HG03045 (cell line): ENCODE data around the gene SLC26A4.
A peak's percentile ranks its signal among the peaks of the same experiment; 100 is the strongest.

Experiments
- ATAC-seq: cut with Tn5 transposase; IDR thresholded peaks from one replicate; pipeline ENCODE4 v1.9.1; 2021; ENCODE audit warnings: mild to moderate bottlenecking, moderate library complexity; ENCODE audit not compliant: unreplicated experiment

The SLC26A4 gene

DNA sequence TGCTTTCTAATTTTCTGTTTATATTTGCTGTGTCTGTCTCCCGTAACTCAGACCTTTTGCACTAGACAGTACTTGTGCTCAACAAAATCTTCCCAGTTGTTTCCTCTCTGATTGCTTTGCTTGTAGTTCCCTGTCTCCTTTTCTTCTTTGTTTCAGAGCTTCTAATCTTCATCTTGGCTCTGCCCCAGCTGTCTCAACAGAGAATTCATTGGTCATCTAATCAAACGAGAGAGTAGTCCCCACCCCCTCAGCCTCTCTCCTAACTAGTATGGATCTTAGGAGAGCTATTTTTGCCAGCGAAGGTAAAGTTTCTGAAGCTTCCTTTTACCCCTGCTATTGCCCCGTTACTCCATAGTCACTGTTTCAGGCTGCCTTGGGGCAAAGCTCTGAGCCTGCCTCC lies 32.8 kb downstream of the SLC26A4 start:
- ATAC-seq: no peak

DNA sequence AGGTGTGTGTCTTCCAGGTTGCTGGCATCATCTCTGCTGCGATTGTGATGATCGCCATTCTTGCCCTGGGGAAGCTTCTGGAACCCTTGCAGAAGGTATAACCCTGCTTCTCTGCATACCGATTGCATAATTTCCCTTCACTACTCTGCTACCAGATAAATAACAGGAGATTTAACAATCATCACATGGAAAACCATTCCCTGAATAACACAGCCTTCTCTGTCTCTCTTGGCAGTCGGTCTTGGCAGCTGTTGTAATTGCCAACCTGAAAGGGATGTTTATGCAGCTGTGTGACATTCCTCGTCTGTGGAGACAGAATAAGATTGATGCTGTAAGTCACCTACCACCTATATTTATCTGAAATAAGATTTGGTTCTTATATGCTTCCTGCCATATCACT lies 33.8 kb downstream of the SLC26A4 start:
- no peak for ATAC-seq

DNA sequence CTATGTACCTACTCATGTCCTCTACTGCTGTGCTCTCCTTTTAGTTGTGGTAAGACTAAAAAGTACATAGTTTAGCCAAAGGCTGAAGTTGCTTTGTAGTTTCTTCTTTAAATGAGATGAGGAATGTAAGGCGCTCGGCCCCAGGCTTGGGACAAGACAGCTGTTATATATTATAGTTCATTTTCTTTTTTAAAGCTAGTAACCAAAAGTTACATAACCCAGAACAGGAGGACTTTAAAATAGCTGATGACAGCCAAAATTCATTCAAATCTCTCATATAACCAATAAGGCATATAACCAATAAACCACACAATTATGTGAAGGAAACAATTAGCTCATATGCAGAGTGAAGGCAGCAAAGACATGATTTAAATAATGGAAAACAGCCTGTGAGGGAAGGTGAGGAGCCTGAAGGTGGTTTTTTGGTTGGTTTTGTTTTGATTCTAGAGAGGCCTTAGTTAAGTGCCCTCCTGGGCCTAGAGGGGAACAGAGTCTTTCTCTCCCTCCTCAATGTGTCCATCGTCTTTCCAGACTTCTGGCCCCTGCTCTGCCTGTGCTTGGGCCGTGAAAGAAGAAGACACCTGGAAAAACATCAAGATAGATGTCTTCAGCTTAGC lies 35.8 kb downstream of the SLC26A4 start:
- ATAC-seq: no peak

DNA sequence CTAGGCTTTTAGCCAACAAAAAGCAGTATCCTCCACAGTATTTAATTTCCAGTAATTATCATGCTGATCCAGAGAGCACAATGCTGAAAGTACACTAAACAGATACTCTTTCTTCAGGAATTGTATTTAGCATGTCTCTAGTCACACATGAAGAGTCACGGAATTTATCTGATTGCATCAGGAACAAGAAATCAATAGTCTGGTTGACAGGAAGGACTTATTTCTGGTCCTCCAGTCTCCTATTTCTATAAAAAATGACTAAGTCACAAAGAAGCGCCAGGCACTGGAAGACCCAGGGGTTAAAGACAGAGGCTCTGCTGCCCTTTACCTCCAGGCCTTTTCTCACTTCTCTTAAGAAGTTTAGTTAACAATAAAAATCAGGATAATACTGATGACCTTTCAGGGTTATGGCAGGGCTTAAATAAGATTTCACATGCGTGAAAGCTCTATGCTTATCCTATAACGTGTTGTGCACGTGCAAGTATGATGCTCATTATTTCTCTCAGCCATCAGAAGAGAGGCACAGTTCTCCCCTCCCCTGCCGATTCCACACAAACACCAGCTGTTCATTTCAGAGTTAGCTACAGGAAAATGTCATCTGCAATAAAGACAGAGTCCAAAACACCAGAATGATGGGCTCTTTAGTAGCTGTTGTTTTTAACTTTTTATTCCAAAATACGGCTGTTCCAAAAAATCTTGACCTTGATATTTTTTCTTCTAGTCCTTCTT lies 36.9 kb downstream of the SLC26A4 start:
- ATAC-seq: no peak

DNA sequence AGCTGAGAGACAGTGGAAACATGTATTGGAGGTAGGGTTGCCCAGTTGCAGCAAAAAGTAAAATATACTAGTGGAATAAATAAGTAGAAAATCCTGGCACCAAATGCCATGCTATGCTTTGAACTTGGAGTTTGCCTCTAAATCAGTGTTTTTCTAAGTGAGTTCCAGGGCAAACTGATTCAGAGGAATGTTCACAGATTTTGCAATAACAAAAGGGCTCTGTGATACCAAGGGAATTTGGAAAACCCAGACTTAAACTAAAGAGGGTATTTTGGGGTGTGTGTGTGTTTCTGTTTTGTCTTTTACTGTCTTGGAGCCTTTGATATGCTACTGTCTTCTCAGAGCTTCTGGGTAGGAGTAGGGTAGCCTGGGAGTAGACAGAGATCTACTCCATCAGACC lies 39.9 kb downstream of the SLC26A4 start:
- no peak for ATAC-seq

DNA sequence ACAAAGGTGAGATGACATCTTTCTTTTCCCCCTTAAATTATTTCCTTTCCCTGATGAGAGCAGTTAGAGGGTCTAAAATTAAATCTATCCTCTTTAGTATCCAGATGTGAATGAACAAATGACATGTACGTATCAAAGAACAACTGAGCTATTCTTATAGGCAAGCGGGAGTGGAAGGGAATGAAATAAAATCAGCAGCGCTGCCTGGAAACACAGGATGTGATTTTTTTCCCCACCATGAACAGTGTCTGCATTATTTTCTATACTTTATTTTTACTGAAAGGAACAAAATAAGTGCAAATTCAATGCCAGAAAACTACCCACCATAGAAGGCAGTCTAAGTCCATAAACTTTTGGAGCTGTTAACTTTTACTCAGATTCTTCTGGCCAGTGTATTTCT lies 40.6 kb downstream of the SLC26A4 start:
- ATAC-seq: no peak

DNA sequence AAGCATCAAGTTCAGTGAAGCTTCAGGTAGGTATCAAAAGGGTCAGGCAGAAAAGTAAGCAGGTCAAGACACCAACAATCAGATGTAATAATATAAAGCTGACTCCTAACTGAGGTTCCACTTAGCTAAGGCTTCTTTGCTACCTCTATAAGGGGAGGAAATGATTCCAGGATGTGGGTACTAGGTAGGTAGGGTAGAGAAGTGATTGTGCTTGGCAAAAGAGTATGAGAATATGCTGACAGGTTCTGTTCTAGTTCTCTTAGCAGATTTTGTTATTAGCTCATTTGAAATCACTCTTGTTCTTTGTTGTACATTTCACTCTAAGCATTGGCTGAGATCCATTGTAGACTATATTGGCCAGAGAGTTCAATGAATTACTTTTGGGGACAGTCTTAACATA lies 42.6 kb downstream of the SLC26A4 start:
- no peak for ATAC-seq

DNA sequence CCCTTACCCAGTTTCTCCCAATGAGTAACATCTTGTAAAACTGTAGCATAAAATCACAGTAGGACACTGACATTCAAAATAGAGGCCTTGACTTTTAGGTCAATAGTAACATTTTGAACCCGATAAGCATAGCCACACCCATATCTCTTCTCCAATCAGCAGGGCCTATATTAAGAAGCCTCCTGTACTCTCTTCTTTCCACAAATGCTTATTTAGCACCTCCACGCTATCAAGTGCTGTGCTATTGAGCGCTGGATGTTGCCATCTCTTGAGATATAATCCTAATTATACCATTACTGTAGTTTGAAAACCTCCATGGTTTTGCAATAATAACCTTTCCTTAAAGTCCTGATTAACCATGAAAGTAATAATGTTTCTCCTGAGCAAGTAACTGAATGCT lies 43.2 kb downstream of the SLC26A4 start:
- no peak for ATAC-seq

DNA sequence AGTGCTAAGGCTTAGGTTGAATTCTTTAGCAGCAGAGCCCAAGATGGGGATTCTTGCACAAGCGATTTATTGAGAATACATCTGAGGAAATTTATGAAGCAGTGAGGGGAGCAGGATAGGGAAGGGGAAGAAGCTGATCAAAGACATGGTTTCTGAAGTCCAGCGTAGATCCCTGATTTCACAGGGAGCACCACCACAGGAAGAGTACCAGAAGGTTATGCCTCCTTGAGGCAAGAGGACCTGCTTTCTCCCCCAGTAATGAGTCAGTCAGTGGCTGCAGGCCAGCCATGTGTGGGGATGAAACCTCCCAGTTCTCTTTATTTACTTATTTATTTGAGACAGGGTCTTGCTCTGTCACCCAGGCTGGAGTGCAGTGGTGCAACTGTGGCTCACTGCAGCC lies 48.3 kb downstream of the SLC26A4 start:
- no peak for ATAC-seq

DNA sequence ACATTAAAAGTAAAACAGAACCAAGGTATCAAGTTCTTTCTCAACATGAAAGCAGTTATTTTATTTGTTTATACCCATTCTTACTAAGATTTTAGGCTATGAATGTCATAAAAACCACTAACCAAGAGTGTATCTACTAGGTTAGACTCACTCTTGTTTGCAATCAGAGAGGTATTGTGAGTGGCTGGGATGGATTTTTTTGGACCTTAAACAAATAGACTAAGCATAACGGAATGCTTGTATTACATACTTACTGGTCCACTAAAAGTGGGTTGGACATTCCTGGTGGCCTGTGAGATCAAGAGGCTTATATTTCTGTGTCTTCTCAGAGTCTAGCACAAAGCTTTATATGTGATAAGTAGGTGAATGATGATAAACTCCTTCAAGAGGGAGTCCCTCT lies 50.7 kb downstream of the SLC26A4 start:
- no peak for ATAC-seq

DNA sequence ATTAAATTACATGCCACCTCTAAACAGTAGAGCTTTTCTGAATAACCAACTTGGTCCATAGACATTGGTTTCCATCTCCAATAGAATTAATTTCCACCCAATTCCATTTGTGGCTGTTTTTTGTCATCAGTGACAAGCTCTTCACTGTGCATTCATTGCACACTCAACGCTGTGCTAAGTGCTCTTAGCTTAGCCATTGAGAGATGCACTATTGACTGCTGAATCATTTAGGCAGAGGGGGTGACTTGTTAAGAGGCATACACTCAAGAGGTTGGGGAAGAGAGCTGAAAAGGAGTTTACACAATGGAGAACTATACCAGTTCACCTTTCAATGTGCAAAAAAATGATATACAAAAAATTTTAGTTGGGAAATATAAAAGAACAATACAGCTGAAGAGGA lies 51.4 kb downstream of the SLC26A4 start:
- ATAC-seq: no peak

DNA sequence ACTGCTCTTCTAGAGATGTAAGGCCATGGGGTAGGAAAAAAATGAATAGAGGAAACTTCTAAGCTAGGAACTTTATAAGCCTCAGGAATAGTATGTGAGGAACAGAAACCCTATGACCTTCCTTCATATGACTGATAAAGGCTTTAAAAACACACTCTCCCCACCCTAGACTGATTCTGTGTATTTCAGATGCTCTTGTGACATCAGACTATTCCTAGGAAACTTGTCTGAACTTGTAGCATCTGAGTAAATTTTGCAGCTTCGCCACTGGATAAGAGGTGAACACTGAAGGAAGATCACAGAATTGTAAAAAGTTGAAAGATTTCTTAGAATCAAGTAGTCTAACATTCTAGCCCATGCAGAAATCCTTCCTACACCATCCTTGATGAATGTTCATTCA lies 52.3 kb downstream of the SLC26A4 start:
- no peak for ATAC-seq

DNA sequence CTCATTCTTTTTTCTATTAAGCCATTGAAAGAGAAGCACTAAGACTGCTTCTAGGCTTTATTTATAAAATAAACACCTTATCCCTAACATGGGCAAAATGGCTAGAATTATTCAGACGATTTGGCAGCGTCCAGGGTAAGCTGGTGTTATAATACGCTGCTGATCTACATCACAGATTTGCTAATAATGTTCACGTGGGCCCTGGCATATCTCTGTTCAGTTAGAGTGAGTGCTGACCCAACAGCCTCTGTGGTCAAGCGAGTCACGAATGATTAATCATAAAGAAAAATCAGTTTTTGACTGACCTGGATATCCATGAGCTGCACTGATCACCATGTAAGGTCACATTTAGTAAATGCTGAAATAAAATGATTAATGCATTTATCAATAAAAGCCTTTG lies 54.9 kb downstream of the SLC26A4 start:
- ATAC-seq: no peak

DNA sequence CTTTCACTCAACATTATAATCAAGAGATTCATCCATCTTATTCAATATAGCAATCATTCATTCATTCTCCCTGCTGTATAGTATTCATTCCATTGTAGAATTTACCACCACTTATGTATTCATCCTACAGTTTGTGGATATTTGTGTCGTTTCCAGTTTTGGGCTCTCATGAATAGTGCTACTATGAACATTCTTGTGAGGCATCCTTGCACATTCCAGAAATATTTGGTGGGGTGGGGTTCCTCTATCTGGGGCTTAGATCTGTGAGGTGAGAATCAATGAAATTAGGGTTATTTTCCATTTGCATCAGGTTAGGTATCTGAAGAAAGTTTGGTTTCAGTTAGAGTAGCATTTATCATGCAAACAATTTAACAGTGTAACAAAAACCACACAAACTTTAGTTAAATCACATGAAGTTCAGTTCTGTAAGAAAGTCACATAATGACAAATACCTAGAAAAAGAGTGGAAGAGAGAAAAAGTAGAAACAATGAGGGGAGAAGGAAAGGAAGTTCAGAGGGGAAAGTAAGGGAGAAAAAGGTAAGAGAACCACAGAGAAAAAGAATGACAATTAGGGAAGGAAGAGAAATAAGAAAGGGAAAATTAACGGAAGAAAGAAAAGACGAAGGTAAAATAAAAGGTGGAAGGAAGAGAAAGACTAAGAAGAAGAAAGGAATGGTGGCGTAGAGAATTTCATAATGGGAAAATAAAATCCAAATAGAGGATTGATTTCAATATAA lies 58.0 kb downstream of the SLC26A4 start:
- no peak for ATAC-seq

DNA sequence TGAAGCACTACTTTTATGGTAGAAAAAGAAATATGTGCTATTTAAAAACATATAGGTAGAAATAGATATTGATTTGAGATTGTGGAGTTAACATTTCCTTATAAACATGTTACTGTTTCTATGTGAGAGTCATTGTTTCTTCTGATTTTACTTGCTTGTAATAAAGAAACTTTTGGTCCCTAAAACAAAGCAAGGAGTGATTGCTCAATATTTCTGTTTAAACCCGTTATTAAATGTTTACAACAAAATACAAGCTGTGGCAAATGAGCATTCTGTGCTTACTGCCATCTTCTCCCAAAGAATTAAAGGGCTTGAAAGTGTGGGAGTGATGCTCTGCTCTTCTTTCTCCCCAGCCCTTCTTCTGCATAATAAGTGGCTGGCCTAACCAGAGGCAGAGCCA lies 60.7 kb downstream of the SLC26A4 start:
- no peak for ATAC-seq

DNA sequence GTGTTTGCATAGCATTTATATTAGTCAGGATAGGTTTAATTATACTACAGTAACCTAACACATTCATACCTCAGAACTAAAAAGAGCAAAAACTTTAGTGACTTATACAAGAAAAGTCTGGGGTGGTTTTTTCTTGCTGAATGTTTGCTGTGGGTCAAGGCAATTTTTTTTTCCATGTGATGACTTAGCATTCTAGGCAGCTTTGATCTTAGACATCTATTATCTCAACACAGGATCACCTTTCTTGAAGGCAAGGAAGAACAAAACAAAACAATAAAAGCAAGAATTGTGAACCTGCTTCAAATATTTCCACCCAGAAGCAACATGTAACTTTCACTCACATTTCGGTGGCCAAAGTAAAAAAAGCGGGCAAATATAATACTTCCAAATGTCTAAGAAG lies 62.6 kb downstream of the SLC26A4 start:
- no peak for ATAC-seq

DNA sequence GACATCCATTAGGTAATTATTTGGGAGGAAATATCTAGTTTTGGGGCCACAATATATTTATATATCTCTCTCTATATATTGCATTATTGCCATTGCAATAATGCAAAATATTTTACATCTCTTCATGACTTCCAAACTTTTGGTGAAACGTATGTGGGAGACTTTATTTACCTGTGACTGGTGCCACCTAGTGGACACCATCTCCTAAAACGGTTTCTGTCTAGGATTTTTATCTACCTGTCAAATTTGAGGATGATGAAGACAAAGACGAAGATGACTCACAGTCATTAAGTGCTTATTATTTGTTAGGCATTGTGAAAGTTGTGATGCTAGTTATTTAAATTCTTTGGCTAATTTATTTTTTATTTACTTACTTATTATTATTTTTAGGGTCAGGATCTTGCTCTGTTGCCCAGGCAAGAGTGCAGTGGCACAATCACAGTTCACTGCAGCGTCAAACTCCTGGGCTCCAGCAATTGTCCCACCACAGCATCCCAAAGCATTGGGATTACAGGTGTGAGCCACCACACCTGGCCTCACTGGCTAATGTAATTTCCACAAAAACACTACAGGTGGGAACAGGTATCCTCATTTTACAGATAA lies 64.6 kb downstream of the SLC26A4 start:
- no peak for ATAC-seq

DNA sequence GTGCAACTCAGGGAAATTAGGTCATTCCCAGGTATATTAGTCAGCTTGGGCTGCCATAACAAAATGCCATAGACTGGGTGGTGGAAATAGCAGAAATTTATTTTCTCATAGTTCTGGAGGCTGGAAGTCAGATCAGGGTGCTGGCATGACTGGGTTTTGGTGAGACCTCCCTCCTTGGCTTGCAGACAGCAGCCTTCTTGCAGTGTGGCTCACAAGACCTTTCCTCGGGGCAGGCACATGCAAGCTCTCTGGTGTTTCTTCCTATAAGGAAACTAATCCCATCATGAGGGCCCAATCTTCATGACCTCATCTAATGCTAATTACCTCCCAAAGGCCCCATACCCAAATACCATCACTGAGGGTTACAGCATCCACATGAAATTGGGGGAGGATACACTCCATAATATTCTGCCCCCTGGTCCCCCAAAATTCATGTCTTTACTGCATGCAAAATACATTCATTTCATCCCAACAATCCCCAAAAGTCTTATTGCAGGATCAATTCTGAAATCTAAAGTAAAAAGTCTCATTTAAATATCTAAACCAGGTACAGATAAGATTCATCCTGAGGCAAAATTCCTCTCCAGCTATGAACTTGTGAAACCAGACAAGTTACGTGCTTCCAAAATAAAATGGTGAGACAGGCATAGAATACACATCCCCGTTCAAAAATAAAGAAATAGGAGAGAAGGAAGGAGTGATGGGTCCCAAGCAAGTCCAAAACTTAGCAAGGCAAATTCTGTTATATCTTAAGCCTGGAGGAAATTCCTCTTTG lies 65.9 kb downstream of the SLC26A4 start:
- no peak for ATAC-seq

DNA sequence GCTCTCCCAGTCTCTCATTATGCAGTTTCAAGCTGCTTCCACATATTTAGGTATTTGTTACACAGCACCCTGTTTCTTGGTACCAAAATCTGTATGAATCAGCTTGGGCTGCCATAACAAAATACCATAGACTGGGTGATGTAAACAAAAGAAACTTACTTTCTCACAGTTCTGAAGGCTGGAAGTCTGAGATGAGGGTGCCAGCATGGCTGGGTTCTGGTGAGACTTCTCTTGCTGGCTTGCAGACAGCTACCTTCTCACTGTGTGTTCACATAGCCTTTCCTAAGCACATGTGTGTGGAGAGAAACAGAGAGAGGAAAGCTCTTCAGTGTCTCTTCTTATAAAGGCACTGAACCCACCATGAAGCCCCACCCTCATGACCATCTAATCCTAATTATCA lies 67.6 kb downstream of the SLC26A4 start:
- ATAC-seq: no peak

DNA sequence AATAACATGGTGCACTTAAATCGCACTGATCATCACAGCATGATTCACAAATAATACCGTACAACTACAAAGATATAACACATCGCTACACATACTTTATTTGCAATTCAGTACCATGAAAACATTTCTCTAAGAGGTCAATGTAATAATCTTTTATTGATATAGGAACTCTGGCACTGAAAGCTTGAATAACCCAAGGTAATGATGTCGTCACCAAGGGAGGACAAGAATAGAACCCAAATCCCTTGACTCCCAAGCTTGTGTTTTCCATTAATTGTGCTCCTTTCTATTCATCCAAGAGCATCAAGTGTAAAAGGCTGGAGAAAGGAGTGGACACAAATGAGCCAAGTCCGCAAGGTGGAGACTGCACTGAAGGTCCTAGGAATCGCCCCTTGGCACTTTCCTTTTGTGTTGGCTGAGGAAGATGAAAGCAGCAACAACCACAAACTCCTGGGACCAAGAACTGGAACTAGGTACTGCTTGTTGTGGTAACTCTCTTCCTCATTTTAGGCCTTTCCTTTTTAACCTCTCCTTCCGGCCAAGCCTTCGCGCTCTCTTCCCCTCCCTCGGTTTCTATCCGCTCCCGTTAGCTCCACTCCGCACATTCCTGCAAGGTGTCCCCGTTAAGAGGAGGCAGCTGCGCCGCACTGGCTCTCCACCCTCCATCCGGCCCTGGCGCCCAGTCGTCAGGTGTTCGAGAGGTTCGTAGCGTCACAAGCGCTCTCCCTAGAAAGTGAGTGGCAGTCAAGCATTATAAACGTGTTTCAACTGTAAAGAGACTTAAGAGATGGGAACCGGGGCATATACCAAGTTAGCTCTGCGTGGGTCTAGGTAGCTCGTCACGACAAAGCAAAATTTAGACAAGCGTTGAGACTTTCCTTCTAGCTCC lies 82.3 kb downstream of the SLC26A4 start:
- ATAC-seq: peak; percentile 31
